ENCODE measurements around the gene TRAPPC2L. TPM values are rescaled to one million over a fixed set of nuclear protein-coding genes. Genes with fewer than 3 reads are reported as not detected.

The TRAPPC2L gene
- total RNA-seq, 1 donor from 2014 or later, result 52.7 TPM

GRCh38 chr16:88809676-88810165 is 47.2 kb upstream of the TRAPPC2L start:
- no peak overlapping the region for H3K4me3 ChIP-seq
- H3K36me3 ChIP-seq, result peaks cover 11% of the 10 kb centered on the region
- no peak overlapping the region for H3K27ac ChIP-seq (replicated peaks)

GRCh38 chr16:88810166-88810911 is 46.6 kb upstream of the TRAPPC2L start:
- H3K36me3 ChIP-seq, result peaks cover 11% of the 10 kb centered on the region
- peak overlapping the region; percentile 97 for H3K27ac ChIP-seq (replicated peaks)
- no peaks in the 10 kb centered on the region for H3K9me3 ChIP-seq (replicated peaks)
- peaks cover 43% of the 10 kb centered on the region for H3K4me1 ChIP-seq
- DNase-seq, result no peak
- peak overlapping the region; percentile 90 for H3K4me3 ChIP-seq
- intact Hi-C loops (cut with micrococcal nuclease), result no loop called here
- H3K27me3 ChIP-seq (ENCODE audit: low read depth), result no peaks in the 10 kb centered on the region
- TF ChIP-seq, protein P1, sequence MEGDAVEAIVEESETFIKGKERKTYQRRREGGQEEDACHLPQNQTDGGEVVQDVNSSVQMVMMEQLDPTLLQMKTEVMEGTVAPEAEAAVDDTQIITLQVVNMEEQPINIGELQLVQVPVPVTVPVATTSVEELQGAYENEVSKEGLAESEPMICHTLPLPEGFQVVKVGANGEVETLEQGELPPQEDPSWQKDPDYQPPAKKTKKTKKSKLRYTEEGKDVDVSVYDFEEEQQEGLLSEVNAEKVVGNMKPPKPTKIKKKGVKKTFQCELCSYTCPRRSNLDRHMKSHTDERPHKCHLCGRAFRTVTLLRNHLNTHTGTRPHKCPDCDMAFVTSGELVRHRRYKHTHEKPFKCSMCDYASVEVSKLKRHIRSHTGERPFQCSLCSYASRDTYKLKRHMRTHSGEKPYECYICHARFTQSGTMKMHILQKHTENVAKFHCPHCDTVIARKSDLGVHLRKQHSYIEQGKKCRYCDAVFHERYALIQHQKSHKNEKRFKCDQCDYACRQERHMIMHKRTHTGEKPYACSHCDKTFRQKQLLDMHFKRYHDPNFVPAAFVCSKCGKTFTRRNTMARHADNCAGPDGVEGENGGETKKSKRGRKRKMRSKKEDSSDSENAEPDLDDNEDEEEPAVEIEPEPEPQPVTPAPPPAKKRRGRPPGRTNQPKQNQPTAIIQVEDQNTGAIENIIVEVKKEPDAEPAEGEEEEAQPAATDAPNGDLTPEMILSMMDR (IDR thresholded peaks at IDR 0.05; ENCODE audit: borderline replicate concordance), result no peak

More at GRCh38 chr16:88809676-88810165, 47.2 kb upstream of the TRAPPC2L start:
- intact Hi-C loops (cut with micrococcal nuclease), result no loop called here
- H3K9me3 ChIP-seq (replicated peaks), result no peaks in the 10 kb centered on the region
- no peak for DNase-seq
- peaks cover 45% of the 10 kb centered on the region for H3K4me1 ChIP-seq
- TF ChIP-seq, protein P1 (IDR thresholded peaks at IDR 0.05; ENCODE audit: borderline replicate concordance), result no peak
- H3K27me3 ChIP-seq (ENCODE audit: low read depth), result no peaks in the 10 kb centered on the region

- peaks cover 11% of the 10 kb centered on the region for H3K36me3 ChIP-seq
- DNase-seq, result peak; percentile 79
- H3K4me3 ChIP-seq, result peak overlapping the region; percentile 90
- intact Hi-C loops (cut with micrococcal nuclease), result no loop called here
- peak overlapping the region; percentile 97 for H3K27ac ChIP-seq (replicated peaks)
- TF ChIP-seq, protein P1 (IDR thresholded peaks at IDR 0.05; ENCODE audit: borderline replicate concordance), result no peak
- no peaks in the 10 kb centered on the region for H3K9me3 ChIP-seq (replicated peaks)
- no peaks in the 10 kb centered on the region for H3K27me3 ChIP-seq (ENCODE audit: low read depth)
- peaks cover 43% of the 10 kb centered on the region for H3K4me1 ChIP-seq
Observed at GRCh38 chr16:88810912-88811768, 45.8 kb upstream of the TRAPPC2L start.

DNA sequence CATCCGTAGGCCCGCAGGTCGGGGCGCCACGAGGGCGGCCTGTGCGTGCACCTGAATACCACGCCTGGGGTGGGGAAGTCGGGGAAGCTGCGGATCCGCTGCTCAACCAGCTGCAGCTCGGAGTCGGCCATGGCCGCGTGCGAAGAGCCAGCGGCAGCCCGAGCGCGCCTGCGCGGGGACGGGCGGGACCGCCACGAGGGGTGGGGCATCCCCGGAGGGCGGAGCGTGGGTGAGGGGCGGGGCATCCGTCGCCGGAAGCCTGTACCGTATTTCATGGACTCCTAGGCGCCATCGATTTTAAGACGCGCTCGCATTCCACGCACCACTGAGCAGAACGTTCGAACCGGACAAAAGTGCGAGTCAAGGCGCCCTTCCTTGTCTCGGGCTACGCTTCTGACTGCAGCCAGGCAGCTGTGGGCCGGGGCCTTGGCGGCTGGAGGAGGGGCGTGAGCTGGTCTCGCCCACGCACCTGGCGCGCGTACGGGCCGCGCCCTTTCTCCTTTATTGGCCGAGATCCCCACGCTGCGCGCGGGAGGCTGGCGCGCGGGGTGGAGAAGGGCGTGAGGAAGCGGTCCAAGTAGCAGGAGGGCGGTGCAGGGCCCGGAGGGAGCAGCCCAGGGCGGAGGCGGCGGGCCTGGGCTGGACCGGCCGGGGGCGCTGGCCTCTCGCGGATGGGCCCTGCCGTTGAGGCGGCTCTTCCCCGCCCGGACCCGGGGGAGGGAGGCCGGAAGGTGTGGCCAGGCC is 45.0 kb upstream of the TRAPPC2L start, which contains the start of gene APRT:
Gene APRT (minus strand): TSS at position 160 of the 744 bp plus-strand sequence. CDS start 29 bp downstream, at position 131.
- Histone ChIP-seq H3K27ac (replicated peaks) (peak within 1 kb of the TSS; percentile 97), H3K36me3 (peaks cover 11% of the 10 kb centered on the region), H3K27me3 (ENCODE audit: low read depth) (no peaks in the 10 kb centered on the region), H3K9me3 (replicated peaks) (no peaks in the 10 kb centered on the region), H3K4me1 (peaks cover 43% of the 10 kb centered on the region), H3K4me3 (peak within 1 kb of the TSS; percentile 90)
- DNase-seq, result peak; percentile 94
- TF ChIP-seq, protein P1 (IDR thresholded peaks at IDR 0.05; ENCODE audit: borderline replicate concordance), result peak; percentile 59
- intact Hi-C loops (cut with micrococcal nuclease), result no loop called here
